NT2/D1 (cell line): ENCODE measurements around the gene DEPDC7.
"Not testable (repeated sequence)": the region's sequence is repeated elsewhere in the genome, so short reads cannot be mapped to it uniquely, and the experiment has no call there.

Experiments
- DNase-seq: peaks from one replicate; pipeline ENCODE4 v3.0.0-alpha.2; 2011; ENCODE audit warnings: low read depth, low spot score
- H3K27me3 ChIP-seq: 2 replicates; pipeline ENCODE4 v1.6.0; 2011; ENCODE audit warnings: mild to moderate bottlenecking; ENCODE audit not compliant: insufficient read length, insufficient read depth
- H3K36me3 ChIP-seq: 2 replicates; pipeline ENCODE4 v1.6.1; 2011; ENCODE audit warnings: mild to moderate bottlenecking, low read length, mixed read lengths; ENCODE audit not compliant: insufficient read depth, insufficient read length
- H3K4me1 ChIP-seq: 2 replicates; pipeline ENCODE4 v1.5.1; 2011; ENCODE audit not compliant: insufficient read depth, insufficient read length
- H3K4me3 ChIP-seq: 2 replicates; pipeline ENCODE4 v1.5.1; 2011; ENCODE audit warnings: low read depth; ENCODE audit not compliant: insufficient read length
- H3K9ac ChIP-seq: 2 replicates; pipeline ENCODE4 v1.6.0; 2011; ENCODE audit warnings: low read depth; ENCODE audit not compliant: insufficient read length
- H3K9me3 ChIP-seq: 2 replicates; pipeline ENCODE4 v1.5.1; 2011; ENCODE audit warnings: mild to moderate bottlenecking, low read length; ENCODE audit not compliant: insufficient read depth
- SUZ12 ChIP-seq: IDR thresholded peaks from 2 replicates; pipeline ENCODE4 v1.6.1; 2011; ENCODE audit not compliant: insufficient read length, insufficient read depth; ENCODE audit errors: extremely low read depth
- YY1 ChIP-seq: IDR thresholded peaks from 2 replicates; pipeline ENCODE4 v1.6.1; 2011; ENCODE audit not compliant: insufficient read length, insufficient read depth
- ZNF274 ChIP-seq: IDR thresholded peaks from 2 replicates; pipeline ENCODE4 v1.6.1; 2011; ENCODE audit warnings: mild to moderate bottlenecking, low read depth, low read length

The DEPDC7 gene

GRCh38 chr11:33021937-33022336 lies 6.3 kb downstream of the DEPDC7 start:
- no peaks in the 10 kb centered on the region for H3K4me1 ChIP-seq
- no peaks in the 10 kb centered on the region for H3K9me3 ChIP-seq
- no peak for DNase-seq
- no peak overlapping the region for H3K9ac ChIP-seq
- H3K27me3 ChIP-seq, result no peaks in the 10 kb centered on the region
- H3K36me3 ChIP-seq, result no peaks in the 10 kb centered on the region
- H3K4me3 ChIP-seq, result no peak overlapping the region
- TF ChIP-seq YY1 (no peak), ZNF274 (no peak), SUZ12 (no peak)

- no peak for DNase-seq
- TF ChIP-seq ZNF274 (no peak), SUZ12 (no peak), YY1 (no peak)
- Histone ChIP-seq H3K4me1 (no peaks in the 10 kb centered on the region), H3K9me3 (no peaks in the 10 kb centered on the region), H3K4me3 (no peak overlapping the region), H3K9ac (no peak overlapping the region), H3K27me3 (no peaks in the 10 kb centered on the region), H3K36me3 (no peaks in the 10 kb centered on the region)
Observed at GRCh38 chr11:33025339-33025722, 9.7 kb downstream of the DEPDC7 start.

GRCh38 chr11:33027233-33027632 lies 11.6 kb downstream of the DEPDC7 start:
- H3K36me3 ChIP-seq, result no peaks in the 10 kb centered on the region
- no peaks in the 10 kb centered on the region for H3K4me1 ChIP-seq
- DNase-seq, result no peak
- no peaks in the 10 kb centered on the region for H3K9me3 ChIP-seq
- no peak overlapping the region for H3K4me3 ChIP-seq
- H3K9ac ChIP-seq, result no peak overlapping the region
- no peak for TF ChIP-seq ZNF274
- no peak for TF ChIP-seq SUZ12
- no peak for TF ChIP-seq YY1
- no peaks in the 10 kb centered on the region for H3K27me3 ChIP-seq

- Histone ChIP-seq H3K4me3 (no peak overlapping the region), H3K9ac (no peak overlapping the region), H3K4me1 (no peaks in the 10 kb centered on the region), H3K9me3 (no peaks in the 10 kb centered on the region), H3K36me3 (no peaks in the 10 kb centered on the region), H3K27me3 (no peaks in the 10 kb centered on the region)
- DNase-seq, result no peak
- TF ChIP-seq YY1, result no peak
- no peak for TF ChIP-seq ZNF274
- no peak for TF ChIP-seq SUZ12
Observed at GRCh38 chr11:33027846-33028536, 12.3 kb downstream of the DEPDC7 start.

GRCh38 chr11:33028537-33028914 lies 12.8 kb downstream of the DEPDC7 start:
- Histone ChIP-seq H3K4me3 (no peak overlapping the region), H3K9me3 (no peaks in the 10 kb centered on the region), H3K27me3 (no peaks in the 10 kb centered on the region), H3K36me3 (no peaks in the 10 kb centered on the region), H3K4me1 (no peaks in the 10 kb centered on the region), H3K9ac (no peak overlapping the region)
- DNase-seq, result no peak
- TF ChIP-seq SUZ12, result no peak
- TF ChIP-seq ZNF274, result no peak
- TF ChIP-seq YY1, result no peak

- not testable (repeated sequence) for H3K9me3 ChIP-seq, DNase-seq, H3K9ac ChIP-seq, H3K27me3 ChIP-seq, H3K4me3 ChIP-seq, H3K36me3 ChIP-seq, H3K4me1 ChIP-seq
Observed at GRCh38 chr11:33029218-33029617, 13.5 kb downstream of the DEPDC7 start.

GRCh38 chr11:33033493-33033892 lies 17.8 kb downstream of the DEPDC7 start:
- TF ChIP-seq YY1 (no peak), SUZ12 (no peak), ZNF274 (no peak)
- H3K36me3 ChIP-seq, result no peaks in the 10 kb centered on the region
- DNase-seq, result no peak
- no peaks in the 10 kb centered on the region for H3K27me3 ChIP-seq
- H3K9me3 ChIP-seq, result no peaks in the 10 kb centered on the region
- H3K4me3 ChIP-seq, result no peak overlapping the region
- no peak overlapping the region for H3K9ac ChIP-seq
- H3K4me1 ChIP-seq, result no peaks in the 10 kb centered on the region
